GM23248 (cell line): Measurements from ENCODE around the gene WRNIP1. TPM values are rescaled to one million over a fixed set of nuclear protein-coding genes. Genes with fewer than 3 reads are reported as not detected.
"Not testable (repeated sequence)": the region's sequence is repeated elsewhere in the genome, so short reads cannot be mapped to it uniquely, and the experiment has no call there.

Source experiments
- DNase-seq: peaks from one replicate; pipeline ENCODE4 v3.0.0-alpha.2; 2015
- H2AFZ ChIP-seq: fragments of 200-600 bp; sonication (generic); 2 replicates; pipeline ENCODE4 v1.6.1; 2016; ENCODE audit warnings: antibody characterized with exemption
- H3F3A ChIP-seq: fragments of 200-600 bp; sonication (generic); 2 replicates; pipeline ENCODE4 v1.6.1; 2016; ENCODE audit warnings: mild to moderate bottlenecking, antibody characterized with exemption, mixed run types; ENCODE audit not compliant: insufficient read depth
- H3K27ac ChIP-seq: fragments of 200-600 bp; sonication (generic); 2 replicates; pipeline ENCODE4 v1.5.1; 2016; ENCODE audit warnings: mild to moderate bottlenecking
- H3K27me3 ChIP-seq: fragments of 200-600 bp; sonication (generic); replicated peaks from 2 replicates; pipeline ENCODE4 v1.6.1; 2016; ENCODE audit warnings: mild to moderate bottlenecking; ENCODE audit not compliant: insufficient read depth
- H3K36me3 ChIP-seq: fragments of 200-600 bp; sonication (generic); 2 replicates; pipeline ENCODE4 v1.6.1; 2016; ENCODE audit warnings: low read depth, mild to moderate bottlenecking
- H3K4me1 ChIP-seq: fragments of 200-600 bp; sonication (generic); 2 replicates; pipeline ENCODE4 v1.6.1; 2016; ENCODE audit warnings: mild to moderate bottlenecking; ENCODE audit not compliant: insufficient read depth
- H3K4me2 ChIP-seq: fragments of 200-600 bp; sonication (generic); one replicate; pipeline ENCODE4 v1.6.1; 2016; ENCODE audit warnings: mild to moderate bottlenecking; ENCODE audit not compliant: unreplicated experiment
- H3K4me3 ChIP-seq: fragments of 200-600 bp; sonication (generic); 2 replicates; pipeline ENCODE4 v1.5.1; 2016; ENCODE audit warnings: mild to moderate bottlenecking
- H3K79me2 ChIP-seq: fragments of 200-600 bp; sonication (generic); 2 replicates; pipeline ENCODE4 v1.6.1; 2016; ENCODE audit warnings: mild to moderate bottlenecking; ENCODE audit not compliant: insufficient read depth
- H3K9ac ChIP-seq: fragments of 200-600 bp; sonication (generic); 2 replicates; pipeline ENCODE4 v1.6.1; 2016; ENCODE audit warnings: mild to moderate bottlenecking
- H3K9me2 ChIP-seq: fragments of 200-600 bp; sonication (generic); 2 replicates; pipeline ENCODE4 v1.6.1; 2016; ENCODE audit warnings: mixed run types, mild to moderate bottlenecking, moderate library complexity; ENCODE audit not compliant: insufficient read depth
- H3K9me3 ChIP-seq: fragments of 200-600 bp; sonication (generic); one replicate; pipeline ENCODE4 v1.6.1; 2017; ENCODE audit warnings: low read depth
- H4K20me1 ChIP-seq: fragments of 200-600 bp; sonication (generic); 2 replicates; pipeline ENCODE4 v1.6.0; 2016; ENCODE audit not compliant: insufficient read depth
- EZH2 ChIP-seq: fragments of 200-600 bp; sonication (generic); IDR thresholded peaks from 2 replicates; pipeline ENCODE4 v1.6.1; 2018; ENCODE audit warnings: antibody characterized with exemption, mild to moderate bottlenecking; ENCODE audit not compliant: insufficient read depth, poor library complexity, severe bottlenecking
- EZH2phosphoT487 ChIP-seq: fragments of 200-600 bp; sonication (generic); IDR thresholded peaks from 2 replicates; pipeline ENCODE4 v1.6.1; 2018; ENCODE audit warnings: antibody characterized with exemption, moderate library complexity, mild to moderate bottlenecking, low read depth; ENCODE audit not compliant: insufficient read depth
- WGBS, 2 experiments: methylation state at CpG; one replicate each; pipeline ENCODE4 v1.1.6; 2015 to 2017; ENCODE audit warnings: low lambda C conversion rate in 2 of 2, low coverage in 1 of 2; ENCODE audit errors: missing lambda C conversion rate in 2 of 2; 5-methylcytosine and 5-hydroxymethylcytosine counted together
- in situ Hi-C: fragments of 300-500 bp; cut with MboI; formaldehyde crosslinking; loops from 2 replicates; pipeline ENCODE4 v1.15.0; 2020
- polyA plus RNA-seq: library from polyadenylated mRNA; unstranded; fragments of >200 nt; fragmentation: Nextera tagmentation; extraction: Ambion mirVana; gene quantifications from 2 replicates; pipeline ENCODE4 v1.2.1, GENCODE V29; 2016
- total RNA-seq: library from RNA; depleted of rRNA; stranded (reverse); fragments of >200 nt; shearing (Covaris generic); gene quantifications from 2 replicates; pipeline ENCODE4 v1.2.3, GENCODE V29; 2014

The WRNIP1 gene
- total and polyA plus RNA-seq, 2 experiments from 2014 or later: 17.0 to 63.1 TPM

- H3K27me3 ChIP-seq: no peaks in the 10 kb centered on the region
Measured at GRCh38 chr6:2760882-2761842, 4.0 kb upstream of the WRNIP1 start.

GRCh38 chr6:2762868-2763267, 2.3 kb upstream of the WRNIP1 start:
- H3K27ac ChIP-seq, H3K9me2 ChIP-seq, H3K4me2 ChIP-seq, H4K20me1 ChIP-seq, H3K4me1 ChIP-seq, H2AFZ ChIP-seq, in situ Hi-C loops, H3K27me3 ChIP-seq, H3K4me3 ChIP-seq, H3K36me3 ChIP-seq, H3K9me3 ChIP-seq, H3K9ac ChIP-seq, DNase-seq: not testable (repeated sequence)
- peaks cover 22% of the 10 kb centered on the region for H3F3A ChIP-seq
- peaks cover 21% of the 10 kb centered on the region for H3K79me2 ChIP-seq
- 91 to 99% methylated on average over 4 of the region's 4 CpGs for WGBS, 2 experiments

More at GRCh38 chr6:2760882-2761842, 4.0 kb upstream of the WRNIP1 start:
- H3K4me3 ChIP-seq: no peak overlapping the region
- TF ChIP-seq EZH2phosphoT487 (no peak), EZH2 (no peak)
- no peaks in the 10 kb centered on the region for H3K36me3 ChIP-seq
- H3K27ac ChIP-seq: no peak overlapping the region
- peaks cover 3% of the 10 kb centered on the region; the same call in 1 of the 2 replicates for H3K4me1 ChIP-seq
- H3F3A ChIP-seq: peaks cover 10% of the 10 kb centered on the region
- H3K4me2 ChIP-seq: no peak overlapping the region
- peaks cover 4% of the 10 kb centered on the region for H3K79me2 ChIP-seq
- no peaks in the 10 kb centered on the region for H3K9me3 ChIP-seq
- in situ Hi-C loops: no loop called here
- H2AFZ ChIP-seq: no peak overlapping the region
- no peaks in the 10 kb centered on the region for H4K20me1 ChIP-seq
- no peak overlapping the region for H3K9ac ChIP-seq
- H3K9me2 ChIP-seq: no peaks in the 10 kb centered on the region
- no peak for DNase-seq
- WGBS, 2 experiments: 87 to 93% methylated on average over 8 of the region's 8 CpGs

GRCh38 chr6:2763345-2763841, 1.8 kb upstream of the WRNIP1 start:
- in situ Hi-C loops: no loop called here
- Histone ChIP-seq H3K9me3 (no peaks in the 10 kb centered on the region), H3K4me1 (peaks cover 14% of the 10 kb centered on the region), H3K4me3 (no peak overlapping the region), H3K4me2 (no peak overlapping the region), H3K27ac (no peak overlapping the region), H3K79me2 (peaks cover 26% of the 10 kb centered on the region), H3F3A (peaks cover 22% of the 10 kb centered on the region), H3K36me3 (0 out of 2 replicates have a peak, but pooled peaks cover under 1% of the 10 kb centered on the region), H2AFZ (no peak overlapping the region), H3K27me3 (no peaks in the 10 kb centered on the region), H3K9ac (no peak overlapping the region), H4K20me1 (no peaks in the 10 kb centered on the region; the same call in 1 of the 2 replicates), H3K9me2 (no peaks in the 10 kb centered on the region)
- 96 to 99% methylated on average over 32 to 36 of the region's 36 CpGs for WGBS, 2 experiments
- TF ChIP-seq EZH2phosphoT487 (no peak), EZH2 (no peak)
- no peak for DNase-seq

GRCh38 chr6:2763876-2764540, 1.2 kb upstream of the WRNIP1 start:
- peak overlapping the region; percentile 83 for H3K4me2 ChIP-seq
- peak overlapping the region; percentile 94 for H3K9ac ChIP-seq
- no peaks in the 10 kb centered on the region for H3K27me3 ChIP-seq
- no peak for TF ChIP-seq EZH2
- no peak for TF ChIP-seq EZH2phosphoT487
- H3K27ac ChIP-seq: peak overlapping the region; percentile 97
- H4K20me1 ChIP-seq: no peaks in the 10 kb centered on the region; the same call in 1 of the 2 replicates
- peaks cover 32% of the 10 kb centered on the region for H3K79me2 ChIP-seq
- H2AFZ ChIP-seq: peak overlapping the region; percentile 92
- H3K9me2 ChIP-seq: no peaks in the 10 kb centered on the region
- no peaks in the 10 kb centered on the region for H3K9me3 ChIP-seq
- H3F3A ChIP-seq: peaks cover 22% of the 10 kb centered on the region
- 0 out of 2 replicates have a peak, but pooled peaks cover 7% of the 10 kb centered on the region for H3K36me3 ChIP-seq
- H3K4me1 ChIP-seq: peaks cover 21% of the 10 kb centered on the region
- in situ Hi-C loops: no loop called here
- DNase-seq: no peak
- peak overlapping the region; percentile 76 for H3K4me3 ChIP-seq
- 70 to 72% methylated on average over 27 of the region's 27 CpGs for WGBS, 2 experiments
